Measurements from ENCODE around the gene ROCK2. TPM values are rescaled to one million over a fixed set of nuclear protein-coding genes. Genes with fewer than 3 reads are reported as not detected.

The ROCK2 gene
- polyA plus RNA-seq, 1 donor (not counting 4 experiments of a cell fraction or from before 2014, with no cell fraction given): 12.6 TPM

GRCh38 chr2:11355194-11356053 is 11.0 kb upstream of the ROCK2 start:
- Histone ChIP-seq H3K9me3 (ENCODE audit: control insufficient read depth, low read depth, low read length) (no peaks in the 10 kb centered on the region), H2AFZ (ENCODE audit: control insufficient read depth, low read length) (no peak overlapping the region), H3K9me1 (ENCODE audit: control insufficient read depth, extremely low read depth, insufficient read depth, low read length) (no peaks in the 10 kb centered on the region), H3K9ac (ENCODE audit: control insufficient read depth, extremely low read depth, insufficient read depth, low read length) (no peak overlapping the region), H3K4me2 (ENCODE audit: control insufficient read depth, extremely low read depth, insufficient read depth, low read depth, low read length) (no peak overlapping the region), H4K20me1 (ENCODE audit: control insufficient read depth, extremely low read depth, insufficient read depth, low read length) (no peaks in the 10 kb centered on the region), H3K27ac (ENCODE audit: control insufficient read depth, insufficient read depth, low read length) (no peak overlapping the region), H3K27me3 (ENCODE audit: control insufficient read depth, extremely low read depth, insufficient read depth, low read length) (no peaks in the 10 kb centered on the region), H3K79me2 (ENCODE audit: control insufficient read depth, insufficient read depth, low read length) (no peaks in the 10 kb centered on the region), H3K4me1 (ENCODE audit: control insufficient read depth, extremely low read depth, insufficient read depth, low read length) (no peaks in the 10 kb centered on the region), H3K36me3 (ENCODE audit: control insufficient read depth in 2 of 2, extremely low read depth in 1 of 2, insufficient read depth in 2 of 2, low read length in 2 of 2) (no peaks in the 10 kb centered on the region), H3K4me3 (ENCODE audit: control insufficient read depth in 2 of 3, extremely low read depth in 1 of 3, insufficient read depth in 2 of 3, low read depth in 1 of 3, low read length in 3 of 3) (no peak overlapping the region)
- TF ChIP-seq EZH2 (IDR thresholded peaks at IDR 0.05; ENCODE audit: low read length) (no peak), CTCF (optimal IDR thresholded peaks at IDR 0.05 in 1 of 3, IDR thresholded peaks at IDR 0.05 in 1 of 3, conservative IDR thresholded peaks at IDR 0.05 in 1 of 3; ENCODE audit: extremely low read depth in 1 of 3, insufficient read depth in 2 of 3, low read length in 3 of 3) (no peak)
- no peak for FAIRE-seq
- no peak for DNase-seq (ENCODE audit: low read depth, low spot score)
- dilution Hi-C loops (cut with MboI; ENCODE audit: extremely low pct_ligation_motif_present, low sequenced_read_pairs): no loop called here

- Histone ChIP-seq H4K20me1 (ENCODE audit: control insufficient read depth, extremely low read depth, insufficient read depth, low read length) (no peaks in the 10 kb centered on the region), H3K9ac (ENCODE audit: control insufficient read depth, extremely low read depth, insufficient read depth, low read length) (no peak overlapping the region), H3K4me3 (ENCODE audit: control insufficient read depth in 2 of 3, extremely low read depth in 1 of 3, insufficient read depth in 2 of 3, low read depth in 1 of 3, low read length in 3 of 3) (no peak overlapping the region), H3K36me3 (ENCODE audit: control insufficient read depth in 2 of 2, extremely low read depth in 1 of 2, insufficient read depth in 2 of 2, low read length in 2 of 2) (no peaks in the 10 kb centered on the region), H3K27ac (ENCODE audit: control insufficient read depth, insufficient read depth, low read length) (no peak overlapping the region), H2AFZ (ENCODE audit: control insufficient read depth, low read length) (no peak overlapping the region), H3K27me3 (ENCODE audit: control insufficient read depth, extremely low read depth, insufficient read depth, low read length) (no peaks in the 10 kb centered on the region), H3K4me2 (ENCODE audit: control insufficient read depth, extremely low read depth, insufficient read depth, low read depth, low read length) (no peak overlapping the region), H3K79me2 (ENCODE audit: control insufficient read depth, insufficient read depth, low read length) (no peaks in the 10 kb centered on the region), H3K9me3 (ENCODE audit: control insufficient read depth, low read depth, low read length) (no peaks in the 10 kb centered on the region), H3K4me1 (ENCODE audit: control insufficient read depth, extremely low read depth, insufficient read depth, low read length) (no peaks in the 10 kb centered on the region), H3K9me1 (ENCODE audit: control insufficient read depth, extremely low read depth, insufficient read depth, low read length) (no peaks in the 10 kb centered on the region)
- FAIRE-seq (no peak), DNase-seq (ENCODE audit: low read depth, low spot score) (no peak)
- dilution Hi-C loops (cut with MboI; ENCODE audit: extremely low pct_ligation_motif_present, low sequenced_read_pairs): no loop called here
- TF ChIP-seq EZH2 (IDR thresholded peaks at IDR 0.05; ENCODE audit: low read length) (no peak), CTCF (optimal IDR thresholded peaks at IDR 0.05 in 1 of 3, IDR thresholded peaks at IDR 0.05 in 1 of 3, conservative IDR thresholded peaks at IDR 0.05 in 1 of 3; ENCODE audit: extremely low read depth in 1 of 3, insufficient read depth in 2 of 3, low read length in 3 of 3) (no peak)
Measured at GRCh38 chr2:11354363-11355154, 10.1 kb upstream of the ROCK2 start.
